Prostate gland (tissue), 2 donors: ENCODE results near the gene TTC33.

ENCODE experiments used
- CTCF ChIP-seq, 4 experiments: fragments of 200-600 bp in 2 of 4; fragments of 450-650 bp in 2 of 4; sonication (generic) in 2 of 4; IDR thresholded peaks; 1 replicate in 3 of 4; 2 replicates in 1 of 4; pipeline ENCODE4 v1.5.1; 2016 to 2019; ENCODE audit warnings: antibody characterized with exemption in 4 of 4, mild to moderate bottlenecking in 2 of 4, moderate library complexity in 2 of 4
- POLR2A ChIP-seq: fragments of 450-650 bp; IDR thresholded peaks from one replicate; pipeline ENCODE4 v1.6.1; 2016; ENCODE audit warnings: antibody characterized with exemption, mild to moderate bottlenecking

GRCh38 chr5:40784027-40784653 lies 28.4 kb upstream of the TTC33 start:
- TF ChIP-seq CTCF (IDR thresholded peaks at IDR 0.05) = no peak
- no peak for TF ChIP-seq POLR2A
